ENCODE results near the gene CCDC61.

CCDC61 gene

DNA sequence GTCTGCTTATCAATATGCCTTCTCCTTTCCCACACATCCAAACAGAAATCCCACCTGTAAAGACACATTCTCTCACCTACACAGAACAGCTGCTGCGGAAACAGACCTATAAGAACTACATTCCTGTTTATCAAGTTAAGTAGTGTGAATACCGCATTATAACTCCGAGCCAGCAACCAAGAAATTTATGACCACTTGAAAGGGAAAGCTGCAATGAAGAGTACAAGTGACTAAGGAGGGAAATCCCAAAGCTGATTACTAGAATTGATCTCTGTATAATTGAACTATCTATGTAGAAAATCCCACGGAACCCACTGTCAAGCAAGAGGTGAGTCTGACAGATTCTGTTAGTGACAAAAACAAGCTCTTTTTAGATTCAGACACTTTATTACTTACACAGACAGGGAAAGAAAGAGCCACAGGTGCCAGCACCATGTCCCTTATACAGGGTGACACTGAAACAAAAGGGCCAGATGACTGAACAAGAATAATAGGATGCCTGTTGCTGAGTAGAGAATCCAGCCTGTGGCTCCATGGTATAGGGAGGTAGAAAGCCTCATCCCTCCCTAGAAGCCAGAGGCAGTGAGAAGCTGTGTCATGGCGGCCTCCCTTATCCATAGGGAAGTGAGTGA lies 47.1 kb downstream of the CCDC61 start:
- Histone ChIP-seq H3K4me1 (no peaks in the 10 kb centered on the region), H3K27me3 (peaks cover 0 to 21% of the 10 kb centered on the region in 2 donors), H3K9me3 (peaks cover 0 to 6% (median 0%) of the 10 kb centered on the region in 3 donors), H3K36me3 (no peaks in the 10 kb centered on the region), H3K4me3 (no peak overlapping the region), H3K27ac (no peak overlapping the region)
- intact Hi-C loops (cut with DNase I; ENCODE audit: low total_unique reads) = no loop called here
- no peak for DNase-seq
- TF ChIP-seq CTCF (IDR thresholded peaks at IDR 0.05) = no peak

- Histone ChIP-seq H3K27me3 (peaks cover 0 to 25% of the 10 kb centered on the region in 2 donors), H3K9me3 (peaks cover 0 to 6% (median 0%) of the 10 kb centered on the region in 3 donors), H3K4me3 (no peak overlapping the region), H3K27ac (no peak overlapping the region), H3K4me1 (no peaks in the 10 kb centered on the region), H3K36me3 (no peaks in the 10 kb centered on the region)
- no peak for DNase-seq
- TF ChIP-seq CTCF (IDR thresholded peaks at IDR 0.05) = no peak
- intact Hi-C loops (cut with DNase I; ENCODE audit: low total_unique reads) = no loop called here
These were observed 48.3 kb downstream of the CCDC61 start for GRCh38 chr19:46043519-46043918.

GRCh38 chr19:46049597-46049996 lies 54.3 kb downstream of the CCDC61 start:
- Histone ChIP-seq H3K4me1 (no peaks in the 10 kb centered on the region), H3K9me3 (peaks cover 0 to under 1% (median 0%) of the 10 kb centered on the region in 3 donors), H3K27me3 (peaks cover 0 to 15% of the 10 kb centered on the region in 2 donors), H3K4me3 (no peak overlapping the region), H3K36me3 (no peaks in the 10 kb centered on the region), H3K27ac (no peak overlapping the region)
- intact Hi-C loops (cut with DNase I; ENCODE audit: low total_unique reads) = no loop called here
- DNase-seq = no peak
- TF ChIP-seq CTCF (IDR thresholded peaks at IDR 0.05) = no peak

- no peak for DNase-seq
- Histone ChIP-seq H3K27ac (no peak overlapping the region), H3K4me3 (no peak overlapping the region), H3K4me1 (no peaks in the 10 kb centered on the region), H3K36me3 (no peaks in the 10 kb centered on the region), H3K9me3 (no peaks in the 10 kb centered on the region), H3K27me3 (peaks cover 0 to 28% of the 10 kb centered on the region in 2 donors)
- no peak for TF ChIP-seq CTCF (IDR thresholded peaks at IDR 0.05)
- intact Hi-C loops (cut with DNase I; ENCODE audit: low total_unique reads) = no loop called here
These were observed 57.6 kb downstream of the CCDC61 start for GRCh38 chr19:46052896-46053295.

DNA sequence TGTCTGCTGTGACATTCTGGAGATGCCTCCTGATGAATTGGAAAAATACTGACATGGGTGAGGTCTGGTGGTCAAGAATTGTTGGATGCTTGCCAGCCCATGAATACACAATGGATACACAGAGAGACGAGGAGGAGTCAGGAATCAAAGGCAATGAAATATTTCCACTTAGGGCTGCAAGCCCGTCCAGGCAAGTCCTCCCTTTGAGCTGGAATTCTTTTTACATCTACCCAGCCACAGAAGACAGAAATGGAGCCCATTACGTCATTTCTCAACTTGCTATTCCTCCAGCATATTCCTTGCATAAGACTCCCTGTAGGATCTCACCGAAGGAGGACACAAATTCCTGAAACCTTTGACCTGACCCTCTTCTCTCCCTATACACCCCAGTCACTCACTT lies 61.3 kb downstream of the CCDC61 start:
- Histone ChIP-seq H3K36me3 (no peaks in the 10 kb centered on the region), H3K27ac (no peak overlapping the region), H3K9me3 (no peaks in the 10 kb centered on the region), H3K4me1 (no peaks in the 10 kb centered on the region), H3K4me3 (no peak overlapping the region), H3K27me3 (peaks cover 0 to 29% of the 10 kb centered on the region in 2 donors)
- intact Hi-C loops (cut with DNase I; ENCODE audit: low total_unique reads) = no loop called here
- DNase-seq = no peak
- no peak for TF ChIP-seq CTCF (IDR thresholded peaks at IDR 0.05)

- Histone ChIP-seq H3K4me1 (no peaks in the 10 kb centered on the region), H3K36me3 (no peaks in the 10 kb centered on the region), H3K27ac (no peak overlapping the region), H3K27me3 (peaks cover 0 to 36% of the 10 kb centered on the region in 2 donors), H3K4me3 (no peak overlapping the region), H3K9me3 (no peaks in the 10 kb centered on the region)
- no peak for DNase-seq
- intact Hi-C loops (cut with DNase I; ENCODE audit: low total_unique reads) = no loop called here
- TF ChIP-seq CTCF (IDR thresholded peaks at IDR 0.05) = no peak
These were observed 63.5 kb downstream of the CCDC61 start for GRCh38 chr19:46058778-46059177.

All from tibial artery (tissue), 4 donors.